Neural cell (in vitro differentiated cells): ENCODE results near the gene PLD1. TPM values are rescaled to one million over a fixed set of nuclear protein-coding genes. Genes with fewer than 3 reads are reported as not detected.

Source experiments
- H2AFZ ChIP-seq: fragments of 200-600, 300-800 bp; sonication (generic), shearing (Covaris generic); 2 replicates; pipeline ENCODE4 v1.6.0; 2014; ENCODE audit warnings: low read depth, mild to moderate bottlenecking, antibody characterized with exemption, low read length, moderate library complexity
- H3F3A ChIP-seq: fragments of 200-600 bp; shearing (Covaris generic); 2 replicates; pipeline ENCODE4 v1.6.1; 2016; ENCODE audit warnings: mild to moderate bottlenecking, moderate library complexity, mixed read lengths, antibody characterized with exemption, low read length; ENCODE audit not compliant: insufficient read depth, poor library complexity, severe bottlenecking
- H3K27ac ChIP-seq: fragments of 200-600, 300-800 bp; sonication (generic), shearing (Covaris generic); 2 replicates; pipeline ENCODE4 v1.5.1; 2014; ENCODE audit warnings: mild to moderate bottlenecking, low read length, moderate library complexity
- H3K27me3 ChIP-seq: fragments of 300-800, 200-600 bp; sonication (generic), shearing (Covaris generic); 2 replicates; pipeline ENCODE4 v1.6.0; 2014; ENCODE audit warnings: mild to moderate bottlenecking, low read depth, low read length, moderate library complexity; ENCODE audit not compliant: insufficient read depth
- H3K36me3 ChIP-seq: fragments of 300-800, 200-600 bp; sonication (generic), shearing (Covaris generic); 2 replicates; pipeline ENCODE4 v1.5.1; 2014; ENCODE audit warnings: mild to moderate bottlenecking, antibody characterized with exemption, low read length, moderate library complexity; ENCODE audit not compliant: insufficient read depth
- H3K4me2 ChIP-seq: fragments of 300-800, 200-600 bp; sonication (generic), shearing (Covaris generic); 2 replicates; pipeline ENCODE4 v1.6.0; 2014; ENCODE audit warnings: mild to moderate bottlenecking, low read length
- H3K4me3 ChIP-seq: fragments of 300-800, 200-600 bp; sonication (generic), shearing (Covaris generic); 2 replicates; pipeline ENCODE4 v1.5.1; 2014; ENCODE audit warnings: mild to moderate bottlenecking, low read length, moderate library complexity
- H3K79me2 ChIP-seq: fragments of 200-600 bp; shearing (Covaris generic); replicated peaks from 2 replicates; pipeline ENCODE4 v1.6.0; 2014; ENCODE audit warnings: mild to moderate bottlenecking, low read length, moderate library complexity; ENCODE audit not compliant: insufficient read depth
- H3K9ac ChIP-seq: fragments of 300-800, 200-600 bp; sonication (generic), shearing (Covaris generic); 2 replicates; pipeline ENCODE4 v1.6.1; 2016; ENCODE audit warnings: mild to moderate bottlenecking, low read length, mixed read lengths
- H3K9me2 ChIP-seq: fragments of 200-600 bp; shearing (Covaris generic); 2 replicates; pipeline ENCODE4 v1.6.1; 2016; ENCODE audit warnings: mild to moderate bottlenecking, low read length, mixed read lengths; ENCODE audit not compliant: insufficient read depth
- H3K9me3 ChIP-seq: fragments of 200-600, 300-800 bp; sonication (generic), shearing (Covaris generic); 2 replicates; pipeline ENCODE4 v1.6.1; 2016; ENCODE audit warnings: mild to moderate bottlenecking, mixed run types, low read length, moderate library complexity, mixed read lengths
- H4K20me1 ChIP-seq: fragments of 200-600 bp; shearing (Covaris generic); 2 replicates; pipeline ENCODE4 v1.6.1; 2016; ENCODE audit warnings: mild to moderate bottlenecking, mixed run types; ENCODE audit not compliant: insufficient read depth
- EP300 ChIP-seq: fragments of 450-650 bp; conservative IDR thresholded peaks from 2 replicates; pipeline ENCODE4 v1.6.1; 2014; ENCODE audit warnings: antibody characterized with exemption, mild to moderate bottlenecking, moderate library complexity; ENCODE audit not compliant: poor library complexity, severe bottlenecking
- EZH2 ChIP-seq: fragments of 200-600, 300-800 bp; shearing (Covaris generic), sonication (generic); IDR thresholded peaks from 2 replicates; pipeline ENCODE4 v1.6.1; 2014; ENCODE audit warnings: antibody characterized with exemption, low read length, borderline replicate concordance, mild to moderate bottlenecking; ENCODE audit not compliant: insufficient read depth, poor library complexity, severe bottlenecking
- MXI1 ChIP-seq: fragments of 450-650 bp; conservative IDR thresholded peaks from 2 replicates; pipeline ENCODE4 v1.6.1; 2014; ENCODE audit warnings: antibody characterized with exemption, mild to moderate bottlenecking; ENCODE audit not compliant: poor library complexity, severe bottlenecking
- POLR2AphosphoS5 ChIP-seq: IDR thresholded peaks from 2 replicates; pipeline ENCODE4 v1.6.1; 2012
- RAD21 ChIP-seq: fragments of 450-650 bp; conservative IDR thresholded peaks from 2 replicates; pipeline ENCODE4 v1.6.1; 2014; ENCODE audit warnings: antibody characterized with exemption, mild to moderate bottlenecking, moderate library complexity
- TAF1 ChIP-seq: IDR thresholded peaks from 2 replicates; pipeline ENCODE4 v1.6.1; 2012; ENCODE audit warnings: low read depth
- polyA plus RNA-seq: library from polyadenylated mRNA; depleted of rRNA; stranded (reverse); fragments of >200 nt; gene quantifications from 2 replicates; pipeline ENCODE4 v1.2.3, GENCODE V29; 2014
- TF ChIP-seq, protein P1 (sequence below): IDR thresholded peaks from 2 replicates; pipeline ENCODE4 v1.6.1; 2012; ENCODE audit warnings: borderline replicate concordance
- TF ChIP-seq, protein P2 (sequence below): fragments of 450-650 bp; IDR thresholded peaks from 2 replicates; pipeline ENCODE4 v1.5.1; 2014; ENCODE audit warnings: antibody characterized with exemption, mild to moderate bottlenecking, moderate library complexity; ENCODE audit not compliant: poor library complexity, severe bottlenecking

The PLD1 gene
- polyA plus RNA-seq, 1 donor from 2014 or later = 0.06 TPM

DNA sequence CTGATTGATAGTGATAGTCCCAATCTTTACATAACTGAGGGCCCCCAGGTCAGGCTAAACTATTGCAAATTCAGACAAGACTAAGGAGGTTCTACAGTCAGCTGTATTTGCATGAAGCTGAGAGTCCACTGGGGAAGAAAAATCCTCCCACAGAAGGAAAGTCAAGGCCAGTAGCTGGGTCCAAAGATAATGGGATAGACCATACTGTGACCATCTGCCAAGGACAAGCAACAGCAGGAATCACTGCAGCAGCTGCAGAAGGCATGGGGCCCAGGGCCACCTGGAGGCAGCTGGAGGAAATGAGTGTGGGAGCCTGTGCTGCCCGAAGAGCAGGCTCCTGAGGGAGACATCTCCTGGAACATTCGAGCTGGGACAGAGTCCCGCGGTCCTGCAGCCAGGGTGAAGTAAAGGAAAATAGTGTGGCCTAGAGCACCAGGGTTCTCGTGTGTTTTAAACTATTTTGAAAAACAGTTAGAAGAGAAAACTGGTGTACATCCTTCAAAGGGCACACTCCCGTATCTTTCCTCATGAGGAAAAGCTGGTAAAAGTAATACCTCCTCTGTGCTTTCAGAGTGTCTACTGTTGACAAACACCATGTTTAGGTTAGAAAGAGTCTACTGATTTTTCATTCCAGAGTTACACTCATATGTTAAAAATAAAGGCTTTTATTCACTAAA lies 19.7 kb upstream of the PLD1 start:
- H3K4me3 ChIP-seq = no peak overlapping the region
- no peak overlapping the region for H2AFZ ChIP-seq
- H3K4me2 ChIP-seq = no peak overlapping the region

DNA sequence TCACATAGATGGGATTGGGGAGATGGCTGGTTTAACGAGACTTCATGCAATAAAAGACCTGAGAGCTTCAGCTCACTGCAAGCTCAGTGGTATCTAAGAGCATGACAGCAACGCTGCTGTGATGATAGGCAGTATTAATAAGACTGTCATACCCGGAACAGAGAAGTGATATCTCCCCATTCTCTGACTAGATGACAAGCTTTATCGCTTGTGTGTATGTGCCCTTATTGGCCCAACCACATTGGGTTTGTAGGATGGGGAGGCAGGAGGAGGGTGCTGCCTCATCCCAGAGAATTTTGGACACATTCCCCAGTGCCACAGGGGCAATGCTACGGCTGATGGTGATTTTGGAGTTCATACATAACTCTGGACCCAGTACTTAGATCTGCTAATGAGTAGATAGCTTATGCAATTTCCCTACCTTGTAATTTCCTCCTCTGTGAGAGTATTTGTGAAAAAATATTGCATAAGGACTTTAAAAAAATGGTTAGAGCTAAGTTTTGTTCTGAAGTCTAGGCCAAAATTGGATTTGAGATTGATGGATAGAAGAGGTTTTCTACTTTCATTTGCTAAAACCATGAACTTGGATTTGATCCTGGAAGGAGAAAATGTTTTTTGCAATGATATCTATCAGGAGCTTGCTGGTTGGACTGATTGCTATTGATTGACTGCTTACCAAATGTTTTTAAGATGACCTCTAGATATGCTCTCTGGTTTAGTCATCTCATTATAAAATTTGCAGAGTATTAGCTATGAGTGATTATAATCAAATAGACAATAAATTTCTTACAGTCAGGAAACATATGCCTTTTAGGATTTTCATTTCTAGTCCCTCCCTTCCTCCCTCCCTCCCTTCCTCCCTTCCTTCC lies 18.9 kb upstream of the PLD1 start:
- H3K4me3 ChIP-seq = no peak overlapping the region
- no peaks in the 10 kb centered on the region for H3K79me2 ChIP-seq
- no peaks in the 10 kb centered on the region for H3K36me3 ChIP-seq
- H3K27me3 ChIP-seq = no peaks in the 10 kb centered on the region
- H3K4me2 ChIP-seq = peak overlapping the region; percentile 15
- no peaks in the 10 kb centered on the region for H4K20me1 ChIP-seq
- H2AFZ ChIP-seq = no peak overlapping the region
- no peak overlapping the region for H3K9ac ChIP-seq
- TF ChIP-seq, protein P1, sequence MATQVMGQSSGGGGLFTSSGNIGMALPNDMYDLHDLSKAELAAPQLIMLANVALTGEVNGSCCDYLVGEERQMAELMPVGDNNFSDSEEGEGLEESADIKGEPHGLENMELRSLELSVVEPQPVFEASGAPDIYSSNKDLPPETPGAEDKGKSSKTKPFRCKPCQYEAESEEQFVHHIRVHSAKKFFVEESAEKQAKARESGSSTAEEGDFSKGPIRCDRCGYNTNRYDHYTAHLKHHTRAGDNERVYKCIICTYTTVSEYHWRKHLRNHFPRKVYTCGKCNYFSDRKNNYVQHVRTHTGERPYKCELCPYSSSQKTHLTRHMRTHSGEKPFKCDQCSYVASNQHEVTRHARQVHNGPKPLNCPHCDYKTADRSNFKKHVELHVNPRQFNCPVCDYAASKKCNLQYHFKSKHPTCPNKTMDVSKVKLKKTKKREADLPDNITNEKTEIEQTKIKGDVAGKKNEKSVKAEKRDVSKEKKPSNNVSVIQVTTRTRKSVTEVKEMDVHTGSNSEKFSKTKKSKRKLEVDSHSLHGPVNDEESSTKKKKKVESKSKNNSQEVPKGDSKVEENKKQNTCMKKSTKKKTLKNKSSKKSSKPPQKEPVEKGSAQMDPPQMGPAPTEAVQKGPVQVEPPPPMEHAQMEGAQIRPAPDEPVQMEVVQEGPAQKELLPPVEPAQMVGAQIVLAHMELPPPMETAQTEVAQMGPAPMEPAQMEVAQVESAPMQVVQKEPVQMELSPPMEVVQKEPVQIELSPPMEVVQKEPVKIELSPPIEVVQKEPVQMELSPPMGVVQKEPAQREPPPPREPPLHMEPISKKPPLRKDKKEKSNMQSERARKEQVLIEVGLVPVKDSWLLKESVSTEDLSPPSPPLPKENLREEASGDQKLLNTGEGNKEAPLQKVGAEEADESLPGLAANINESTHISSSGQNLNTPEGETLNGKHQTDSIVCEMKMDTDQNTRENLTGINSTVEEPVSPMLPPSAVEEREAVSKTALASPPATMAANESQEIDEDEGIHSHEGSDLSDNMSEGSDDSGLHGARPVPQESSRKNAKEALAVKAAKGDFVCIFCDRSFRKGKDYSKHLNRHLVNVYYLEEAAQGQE = no peak
- no peak for TF ChIP-seq RAD21
- peak; percentile 84 for TF ChIP-seq POLR2AphosphoS5
- peak; percentile 94 for TF ChIP-seq EP300
- no peak for TF ChIP-seq TAF1
- no peaks in the 10 kb centered on the region for H3K9me2 ChIP-seq
- no peaks in the 10 kb centered on the region for H3K9me3 ChIP-seq
- no peaks in the 10 kb centered on the region for H3F3A ChIP-seq
- peak overlapping the region; percentile 45 for H3K27ac ChIP-seq

More for the DNA sequence above, 19.7 kb upstream of the PLD1 start:
- no peak overlapping the region for H3K27ac ChIP-seq
- no peaks in the 10 kb centered on the region for H3F3A ChIP-seq
- H3K36me3 ChIP-seq = no peaks in the 10 kb centered on the region
- H3K9ac ChIP-seq = no peak overlapping the region
- no peaks in the 10 kb centered on the region for H3K9me2 ChIP-seq
- H4K20me1 ChIP-seq = no peaks in the 10 kb centered on the region
- TF ChIP-seq MXI1 (no peak), TAF1 (no peak), EZH2 (no peak), POLR2AphosphoS5 (no peak), RAD21 (no peak), EP300 (no peak)
- TF ChIP-seq, protein P2, sequence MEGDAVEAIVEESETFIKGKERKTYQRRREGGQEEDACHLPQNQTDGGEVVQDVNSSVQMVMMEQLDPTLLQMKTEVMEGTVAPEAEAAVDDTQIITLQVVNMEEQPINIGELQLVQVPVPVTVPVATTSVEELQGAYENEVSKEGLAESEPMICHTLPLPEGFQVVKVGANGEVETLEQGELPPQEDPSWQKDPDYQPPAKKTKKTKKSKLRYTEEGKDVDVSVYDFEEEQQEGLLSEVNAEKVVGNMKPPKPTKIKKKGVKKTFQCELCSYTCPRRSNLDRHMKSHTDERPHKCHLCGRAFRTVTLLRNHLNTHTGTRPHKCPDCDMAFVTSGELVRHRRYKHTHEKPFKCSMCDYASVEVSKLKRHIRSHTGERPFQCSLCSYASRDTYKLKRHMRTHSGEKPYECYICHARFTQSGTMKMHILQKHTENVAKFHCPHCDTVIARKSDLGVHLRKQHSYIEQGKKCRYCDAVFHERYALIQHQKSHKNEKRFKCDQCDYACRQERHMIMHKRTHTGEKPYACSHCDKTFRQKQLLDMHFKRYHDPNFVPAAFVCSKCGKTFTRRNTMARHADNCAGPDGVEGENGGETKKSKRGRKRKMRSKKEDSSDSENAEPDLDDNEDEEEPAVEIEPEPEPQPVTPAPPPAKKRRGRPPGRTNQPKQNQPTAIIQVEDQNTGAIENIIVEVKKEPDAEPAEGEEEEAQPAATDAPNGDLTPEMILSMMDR = no peak
- no peaks in the 10 kb centered on the region for H3K27me3 ChIP-seq
- no peaks in the 10 kb centered on the region for H3K9me3 ChIP-seq
- no peaks in the 10 kb centered on the region for H3K79me2 ChIP-seq
